HCT116 (cell line): ENCODE measurements around the gene MLKL. TPM values are rescaled to one million over a fixed set of nuclear protein-coding genes. Genes with fewer than 3 reads are reported as not detected.

ENCODE experiments used
- ATAC-seq: fragments of 200-7000 bp; cut with Tn5 transposase; 2 replicates; pipeline ENCODE4 v1.9.1; 2020; ENCODE audit warnings: mild to moderate bottlenecking, moderate library complexity
- BruUV-seq: library from RNA; stranded (reverse); fragments of 400-500 nt; replicated peaks from 2 replicates; lab custom pipeline; 2021; lab: Mats Ljungman, UMichigan
- CTCF ChIA-PET: fragments of 300-600 bp; sonication (Branson Sonifier 250); formaldehyde crosslinking; loops from one replicate; lab custom pipeline; 2021; ENCODE audit warnings: antibody characterized with exemption; lab: Charles Lee
- POLR2A ChIA-PET: fragments of 300-600, 350-600 bp; sonication (Branson Sonifier 250); formaldehyde crosslinking; loops from one replicate; lab custom pipeline; 2021; ENCODE audit warnings: antibody characterized with exemption; lab: Charles Lee
- RAD21 ChIA-PET, 2 experiments: fragments of 300-600 bp; sonication (Branson Sonifier 250); formaldehyde crosslinking; loops; one replicate each; lab custom pipeline; 2023; ENCODE audit warnings: low total read pairs in 2 of 2; ENCODE audit not compliant: uncharacterized antibody in 2 of 2, unreplicated experiment in 2 of 2, low non-redundant PET in 1 of 2; lab: Charles Lee
- DNase-seq: peaks from one replicate; pipeline ENCODE4 v3.0.0-alpha.2; 2010; ENCODE audit warnings: low read depth, low spot score
- H2AFZ ChIP-seq: fragments of 200-600 bp; shearing (Covaris generic), sonication (generic); 2 replicates; pipeline ENCODE4 v1.6.1; 2017; ENCODE audit warnings: low read depth, mixed run types, mixed read lengths, antibody characterized with exemption, low read length; ENCODE audit not compliant: poor library complexity, severe bottlenecking
- H3K27ac ChIP-seq: 2 replicates; pipeline ENCODE4 v1.5.1; 2012; ENCODE audit warnings: low read depth, low read length
- H3K27me3 ChIP-seq: fragments of 200-600 bp; sonication (generic); 2 replicates; pipeline ENCODE4 v1.6.1; 2016; ENCODE audit warnings: mixed run types, low read length, mixed read lengths; ENCODE audit not compliant: insufficient read depth
- H3K36me3 ChIP-seq, 2 experiments: fragments of 200-500 bp in 1 of 2; fragments of 200-600 bp in 1 of 2; sonication (Bioruptor generic) in 1 of 2; sonication (generic) in 1 of 2; 2 replicates each; pipeline versions ENCODE4 v1.5.1 to v1.6.1; 2014 to 2016; ENCODE audit warnings: low read length in 2 of 2, inconsistent platforms in 1 of 2, mixed read lengths in 1 of 2, mixed run types in 1 of 2; ENCODE audit not compliant: insufficient read depth in 2 of 2, control insufficient read depth in 1 of 2
- H3K4me1 ChIP-seq, 2 experiments: fragments of 200-600 bp in 1 of 2; sonication (generic) in 1 of 2; 2 replicates each; pipeline versions ENCODE4 v1.5.1 to v1.6.1; 2012 to 2017; ENCODE audit warnings: low read length in 2 of 2, inconsistent platforms in 1 of 2, mild to moderate bottlenecking in 1 of 2, mixed read lengths in 1 of 2, mixed run types in 1 of 2, moderate library complexity in 1 of 2; ENCODE audit not compliant: insufficient read depth in 2 of 2, control insufficient read depth in 1 of 2
- H3K4me2 ChIP-seq: fragments of 200-600 bp; sonication (generic); 2 replicates; pipeline ENCODE4 v1.6.1; 2017; ENCODE audit warnings: mixed run types, low read length, mixed read lengths
- H3K4me3 ChIP-seq, 2 experiments: fragments of 200-600 bp in 1 of 2; sonication (generic) in 1 of 2; replicated peaks in 1 of 2; 2 replicates each; pipeline ENCODE4 v1.5.1; 2011 to 2016; ENCODE audit warnings: low read length in 2 of 2, control low read depth in 1 of 2, low read depth in 1 of 2, mild to moderate bottlenecking in 1 of 2, mixed read lengths in 1 of 2, mixed run types in 1 of 2
- H3K79me2 ChIP-seq: fragments of 200-600 bp; sonication (generic); 2 replicates; pipeline ENCODE4 v1.6.1; 2017; ENCODE audit warnings: mild to moderate bottlenecking, mixed run types, low read length, moderate library complexity, mixed read lengths; ENCODE audit not compliant: insufficient read depth
- H3K9ac ChIP-seq: fragments of 200-600 bp; sonication (generic); 2 replicates; pipeline ENCODE4 v1.6.1; 2016; ENCODE audit warnings: low read length, mixed read lengths
- H3K9me2 ChIP-seq: fragments of 200-600 bp; sonication (generic), shearing (Covaris generic); 2 replicates; pipeline ENCODE4 v1.6.1; 2017; ENCODE audit warnings: mixed run types, mild to moderate bottlenecking, moderate library complexity; ENCODE audit not compliant: insufficient read depth
- H3K9me3 ChIP-seq, 2 experiments: fragments of 200-500 bp in 1 of 2; fragments of 200-600 bp in 1 of 2; sonication (Bioruptor generic) in 1 of 2; sonication (generic) in 1 of 2; 2 replicates each; pipeline ENCODE4 v1.6.1; 2014 to 2017; ENCODE audit warnings: low read length in 2 of 2, mixed read lengths in 2 of 2, inconsistent platforms in 1 of 2, low read depth in 1 of 2, mild to moderate bottlenecking in 1 of 2, mixed run types in 1 of 2, moderate library complexity in 1 of 2; ENCODE audit not compliant: control insufficient read depth in 1 of 2, insufficient read depth in 1 of 2
- H4K20me1 ChIP-seq: fragments of 200-600 bp; sonication (generic), shearing (Covaris generic); 2 replicates; pipeline ENCODE4 v1.6.1; 2017; ENCODE audit warnings: mixed run types, mild to moderate bottlenecking, moderate library complexity; ENCODE audit not compliant: insufficient read depth
- CTCF ChIP-seq, 3 experiments: fragments of 200-600 bp in 1 of 3; sonication (generic) in 1 of 3; IDR thresholded peaks in 2 of 3; conservative IDR thresholded peaks in 1 of 3; 2 replicates each; pipeline ENCODE4 v1.5.1; 2012 to 2017; ENCODE audit warnings: low read depth in 2 of 3, low read length in 2 of 3, antibody characterized with exemption in 1 of 3, borderline replicate concordance in 1 of 3, control low read depth in 1 of 3, mild to moderate bottlenecking in 1 of 3, mixed read lengths in 1 of 3, mixed run types in 1 of 3, moderate library complexity in 1 of 3; ENCODE audit not compliant: insufficient read depth in 1 of 3
- ELF1 ChIP-seq: IDR thresholded peaks from 2 replicates; pipeline ENCODE4 v1.6.1; 2012; ENCODE audit warnings: low read depth, borderline replicate concordance
- EZH2 ChIP-seq: fragments of 200-600 bp; sonication (generic); IDR thresholded peaks from 2 replicates; pipeline ENCODE4 v1.6.1; 2017; ENCODE audit warnings: antibody characterized with exemption, mixed run types
- EZH2phosphoT487 ChIP-seq: fragments of 200-600 bp; IDR thresholded peaks from 2 replicates; pipeline ENCODE4 v1.6.1; 2018; ENCODE audit warnings: antibody characterized with exemption, borderline replicate concordance
- FOSL1 ChIP-seq: IDR thresholded peaks from 2 replicates; pipeline ENCODE4 v1.6.1; 2012; ENCODE audit warnings: low read depth
- JUND ChIP-seq: IDR thresholded peaks from 2 replicates; pipeline ENCODE4 v1.6.1; 2012
- POLR2A ChIP-seq: IDR thresholded peaks from 2 replicates; pipeline ENCODE4 v1.7.0; 2011; ENCODE audit warnings: borderline replicate concordance; ENCODE audit not compliant: insufficient read depth, insufficient read length; ENCODE audit errors: extremely low read depth
- POLR2AphosphoS5 ChIP-seq: IDR thresholded peaks from 2 replicates; pipeline ENCODE4 v1.6.1; 2011; ENCODE audit warnings: mild to moderate bottlenecking, low read depth, low read length, moderate library complexity
- RAD21 ChIP-seq: IDR thresholded peaks from 2 replicates; pipeline ENCODE4 v1.6.1; 2012; ENCODE audit warnings: low read depth, mild to moderate bottlenecking
- REST ChIP-seq: IDR thresholded peaks from 2 replicates; pipeline ENCODE4 v1.6.1; 2012; ENCODE audit warnings: low read depth
- SP1 ChIP-seq: IDR thresholded peaks from 2 replicates; pipeline ENCODE4 v1.6.1; 2012; ENCODE audit warnings: low read depth
- TCF7L2 ChIP-seq: IDR thresholded peaks from 2 replicates; pipeline ENCODE4 v1.7.0; 2011; ENCODE audit warnings: borderline replicate concordance, inconsistent platforms; ENCODE audit not compliant: insufficient read depth, insufficient read length; ENCODE audit errors: extremely low read depth
- ZFX ChIP-seq: fragments of 450-650 bp; IDR thresholded peaks from 2 replicates; pipeline ENCODE4 v1.6.1; 2017
- intact Hi-C: fragments of 100-400 bp; cut with micrococcal nuclease; formaldehyde crosslinking; loops from 2 replicates; pipeline ENCODE4 v1.10.0; 2022
- total RNA-seq: library from RNA; stranded (reverse); gene quantifications from one replicate; pipeline ENCODE4 v1.2.1, GENCODE V29; 2021; ENCODE audit not compliant: unreplicated experiment

Gene MLKL
- total RNA-seq, 1 experiment from 2014 or later = 8.3 TPM

- Histone ChIP-seq H3K36me3 (no peaks in the 10 kb centered on the region), H4K20me1 (no peaks in the 10 kb centered on the region), H3K27ac (no peak overlapping the region), H3K79me2 (no peaks in the 10 kb centered on the region), H2AFZ (no peak overlapping the region), H3K9ac (no peak overlapping the region), H3K4me3 (no peak overlapping the region), H3K4me1 (peaks cover 12 to 31% of the 10 kb centered on the region in 2 experiments), H3K27me3 (no peaks in the 10 kb centered on the region), H3K4me2 (no peak overlapping the region), H3K9me2 (no peaks in the 10 kb centered on the region), H3K9me3 (no peaks in the 10 kb centered on the region)
- CTCF ChIA-PET = no interaction called here
- no peak for DNase-seq
- no peak for ATAC-seq
- intact Hi-C loops = no loop called here
- POLR2A ChIA-PET = no interaction called here
- no TSS peak for BruUV-seq
- TF ChIP-seq TCF7L2 (no peak), ZFX (no peak), CTCF (IDR thresholded peaks at IDR 0.05 in 2 of 3, conservative IDR thresholded peaks at IDR 0.05 in 1 of 3; ENCODE audit: borderline replicate concordance in 1 of 3, insufficient read depth in 1 of 3, low read depth in 2 of 3, low read length in 2 of 3) (no peak), EZH2 (no peak), REST (no peak), JUND (no peak), ELF1 (no peak), RAD21 (no peak), FOSL1 (no peak), POLR2AphosphoS5 (no peak), SP1 (no peak), EZH2phosphoT487 (no peak), POLR2A (no peak)
- RAD21 ChIA-PET = no interaction called here
Measured at GRCh38 chr16:74747716-74748615, 47.3 kb upstream of the MLKL start.
